Neural cell (in vitro differentiated cells): Measurements from ENCODE around the gene TMUB1. TPM values are rescaled to one million over a fixed set of nuclear protein-coding genes. Genes with fewer than 3 reads are reported as not detected.

Experiments used
- H2AFZ ChIP-seq: fragments of 200-600, 300-800 bp; sonication (generic), shearing (Covaris generic); 2 replicates; pipeline ENCODE4 v1.6.0; 2014; ENCODE audit warnings: low read depth, mild to moderate bottlenecking, antibody characterized with exemption, low read length, moderate library complexity
- H3F3A ChIP-seq: fragments of 200-600 bp; shearing (Covaris generic); 2 replicates; pipeline ENCODE4 v1.6.1; 2016; ENCODE audit warnings: mild to moderate bottlenecking, moderate library complexity, mixed read lengths, antibody characterized with exemption, low read length; ENCODE audit not compliant: insufficient read depth, poor library complexity, severe bottlenecking
- H3K27ac ChIP-seq: fragments of 200-600, 300-800 bp; sonication (generic), shearing (Covaris generic); 2 replicates; pipeline ENCODE4 v1.5.1; 2014; ENCODE audit warnings: mild to moderate bottlenecking, low read length, moderate library complexity
- H3K27me3 ChIP-seq: fragments of 300-800, 200-600 bp; sonication (generic), shearing (Covaris generic); 2 replicates; pipeline ENCODE4 v1.6.0; 2014; ENCODE audit warnings: mild to moderate bottlenecking, low read depth, low read length, moderate library complexity; ENCODE audit not compliant: insufficient read depth
- H3K36me3 ChIP-seq: fragments of 300-800, 200-600 bp; sonication (generic), shearing (Covaris generic); 2 replicates; pipeline ENCODE4 v1.5.1; 2014; ENCODE audit warnings: mild to moderate bottlenecking, antibody characterized with exemption, low read length, moderate library complexity; ENCODE audit not compliant: insufficient read depth
- H3K4me2 ChIP-seq: fragments of 300-800, 200-600 bp; sonication (generic), shearing (Covaris generic); 2 replicates; pipeline ENCODE4 v1.6.0; 2014; ENCODE audit warnings: mild to moderate bottlenecking, low read length
- H3K4me3 ChIP-seq: fragments of 300-800, 200-600 bp; sonication (generic), shearing (Covaris generic); 2 replicates; pipeline ENCODE4 v1.5.1; 2014; ENCODE audit warnings: mild to moderate bottlenecking, low read length, moderate library complexity
- H3K79me2 ChIP-seq: fragments of 200-600 bp; shearing (Covaris generic); replicated peaks from 2 replicates; pipeline ENCODE4 v1.6.0; 2014; ENCODE audit warnings: mild to moderate bottlenecking, low read length, moderate library complexity; ENCODE audit not compliant: insufficient read depth
- H3K9ac ChIP-seq: fragments of 300-800, 200-600 bp; sonication (generic), shearing (Covaris generic); 2 replicates; pipeline ENCODE4 v1.6.1; 2016; ENCODE audit warnings: mild to moderate bottlenecking, low read length, mixed read lengths
- H3K9me2 ChIP-seq: fragments of 200-600 bp; shearing (Covaris generic); 2 replicates; pipeline ENCODE4 v1.6.1; 2016; ENCODE audit warnings: mild to moderate bottlenecking, low read length, mixed read lengths; ENCODE audit not compliant: insufficient read depth
- H3K9me3 ChIP-seq: fragments of 200-600, 300-800 bp; sonication (generic), shearing (Covaris generic); 2 replicates; pipeline ENCODE4 v1.6.1; 2016; ENCODE audit warnings: mild to moderate bottlenecking, mixed run types, low read length, moderate library complexity, mixed read lengths
- H4K20me1 ChIP-seq: fragments of 200-600 bp; shearing (Covaris generic); 2 replicates; pipeline ENCODE4 v1.6.1; 2016; ENCODE audit warnings: mild to moderate bottlenecking, mixed run types; ENCODE audit not compliant: insufficient read depth
- CTCF ChIP-seq: fragments of 450-650 bp; IDR thresholded peaks from 2 replicates; pipeline ENCODE4 v1.5.1; 2014; ENCODE audit warnings: antibody characterized with exemption, mild to moderate bottlenecking, moderate library complexity; ENCODE audit not compliant: poor library complexity, severe bottlenecking
- EP300 ChIP-seq: fragments of 450-650 bp; conservative IDR thresholded peaks from 2 replicates; pipeline ENCODE4 v1.6.1; 2014; ENCODE audit warnings: antibody characterized with exemption, mild to moderate bottlenecking, moderate library complexity; ENCODE audit not compliant: poor library complexity, severe bottlenecking
- EZH2 ChIP-seq: fragments of 200-600, 300-800 bp; shearing (Covaris generic), sonication (generic); IDR thresholded peaks from 2 replicates; pipeline ENCODE4 v1.6.1; 2014; ENCODE audit warnings: antibody characterized with exemption, low read length, borderline replicate concordance, mild to moderate bottlenecking; ENCODE audit not compliant: insufficient read depth, poor library complexity, severe bottlenecking
- MXI1 ChIP-seq: fragments of 450-650 bp; conservative IDR thresholded peaks from 2 replicates; pipeline ENCODE4 v1.6.1; 2014; ENCODE audit warnings: antibody characterized with exemption, mild to moderate bottlenecking; ENCODE audit not compliant: poor library complexity, severe bottlenecking
- POLR2AphosphoS5 ChIP-seq: IDR thresholded peaks from 2 replicates; pipeline ENCODE4 v1.6.1; 2012
- RAD21 ChIP-seq: fragments of 450-650 bp; conservative IDR thresholded peaks from 2 replicates; pipeline ENCODE4 v1.6.1; 2014; ENCODE audit warnings: antibody characterized with exemption, mild to moderate bottlenecking, moderate library complexity
- REST ChIP-seq: IDR thresholded peaks from 2 replicates; pipeline ENCODE4 v1.6.1; 2012; ENCODE audit warnings: borderline replicate concordance
- SMC3 ChIP-seq: fragments of 450-650 bp; conservative IDR thresholded peaks from 2 replicates; pipeline ENCODE4 v1.6.1; 2014; ENCODE audit warnings: antibody characterized with exemption, mild to moderate bottlenecking, moderate library complexity; ENCODE audit not compliant: poor library complexity
- TAF1 ChIP-seq: IDR thresholded peaks from 2 replicates; pipeline ENCODE4 v1.6.1; 2012; ENCODE audit warnings: low read depth
- polyA plus RNA-seq: library from polyadenylated mRNA; depleted of rRNA; stranded (reverse); fragments of >200 nt; gene quantifications from 2 replicates; pipeline ENCODE4 v1.2.3, GENCODE V29; 2014

TMUB1 gene
- polyA plus RNA-seq, 1 donor from 2014 or later = 35.2 TPM

- peaks cover 32% of the 10 kb centered on the region for H4K20me1 ChIP-seq
- H3K9ac ChIP-seq = no peak overlapping the region
- no peaks in the 10 kb centered on the region for H3K36me3 ChIP-seq
- no peak overlapping the region for H3K4me2 ChIP-seq
- H3F3A ChIP-seq = no peaks in the 10 kb centered on the region
- no peak overlapping the region for H3K4me3 ChIP-seq
- H2AFZ ChIP-seq = no peak overlapping the region
- no peaks in the 10 kb centered on the region for H3K9me3 ChIP-seq
- H3K9me2 ChIP-seq = no peaks in the 10 kb centered on the region
- TF ChIP-seq POLR2AphosphoS5 = no peak
- no peak for TF ChIP-seq SMC3
- no peak for TF ChIP-seq EZH2
- no peak for TF ChIP-seq TAF1
- TF ChIP-seq REST = no peak
- TF ChIP-seq MXI1 = no peak
- no peak overlapping the region for H3K27ac ChIP-seq
- H3K79me2 ChIP-seq = peaks cover 18% of the 10 kb centered on the region
- peaks cover 11% of the 10 kb centered on the region for H3K27me3 ChIP-seq
These were observed 26.1 kb upstream of the TMUB1 start for GRCh38 chr7:151109094-151110048.

GRCh38 chr7:151107882-151108281 is 24.6 kb upstream of the TMUB1 start:
- no peaks in the 10 kb centered on the region for H3K9me3 ChIP-seq
- H3K9me2 ChIP-seq = no peaks in the 10 kb centered on the region
- no peak overlapping the region for H3K4me3 ChIP-seq
- no peaks in the 10 kb centered on the region for H3F3A ChIP-seq
- no peak overlapping the region for H3K9ac ChIP-seq
- no peak overlapping the region for H3K4me2 ChIP-seq
- H3K36me3 ChIP-seq = no peaks in the 10 kb centered on the region
- H3K79me2 ChIP-seq = peaks cover 11% of the 10 kb centered on the region
- no peaks in the 10 kb centered on the region for H3K27me3 ChIP-seq
- TF ChIP-seq EP300 (no peak), POLR2AphosphoS5 (no peak), CTCF (no peak), TAF1 (no peak), EZH2 (no peak), REST (no peak), MXI1 (no peak), RAD21 (no peak), SMC3 (no peak)
- H3K27ac ChIP-seq = no peak overlapping the region
- H2AFZ ChIP-seq = no peak overlapping the region
- peaks cover 21% of the 10 kb centered on the region for H4K20me1 ChIP-seq
